A204.1 (cell line): ENCODE measurements around the gene AGTRAP.

Experiments used
- FAIRE-seq: peaks from 2 replicates; lab custom pipeline; 2012; peaks lifted over from hg19 to GRCh38; lab: Jason Lieb, UNC

Gene AGTRAP

DNA sequence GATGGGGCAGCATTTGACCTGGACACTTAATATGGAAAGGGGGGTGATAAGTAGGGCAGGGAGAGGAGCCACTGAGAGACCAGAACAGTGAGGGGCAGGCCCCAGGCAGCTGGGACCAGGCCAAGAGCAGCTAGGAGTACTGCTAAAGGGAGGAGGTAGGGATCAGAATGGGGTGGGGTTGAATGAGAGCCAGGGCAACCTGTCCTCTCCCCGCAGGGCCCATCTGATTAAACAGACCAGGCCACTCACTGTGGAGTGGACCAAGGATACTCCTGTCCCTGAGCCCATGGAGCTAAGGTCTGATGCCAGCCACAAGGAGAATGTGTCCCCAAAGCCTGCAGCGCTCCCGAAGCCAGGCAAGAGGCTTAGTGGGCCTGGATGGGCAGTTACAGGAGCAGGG is 28.2 kb downstream of the AGTRAP start:
- FAIRE-seq: no peak

DNA sequence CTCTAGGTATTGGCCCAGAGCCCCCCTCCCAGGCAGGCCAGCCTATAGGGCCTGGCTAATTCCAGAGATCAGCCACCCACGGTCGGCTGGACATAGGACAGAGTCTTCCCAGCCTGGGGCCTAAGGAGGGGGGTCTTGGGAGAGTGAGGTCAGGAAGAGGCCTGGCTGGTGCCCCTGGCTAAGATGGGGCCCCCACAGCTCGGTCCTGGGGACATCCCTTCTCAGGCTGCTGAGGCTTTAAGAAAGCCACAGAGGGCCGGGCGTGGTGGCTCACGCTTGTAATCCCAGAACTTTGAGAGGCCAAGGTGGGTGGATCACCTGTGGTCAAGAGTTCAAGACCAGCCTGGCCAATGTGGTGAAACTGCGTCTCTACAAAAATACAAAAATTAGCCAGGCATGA is 28.6 kb downstream of the AGTRAP start:
- no peak for FAIRE-seq

DNA sequence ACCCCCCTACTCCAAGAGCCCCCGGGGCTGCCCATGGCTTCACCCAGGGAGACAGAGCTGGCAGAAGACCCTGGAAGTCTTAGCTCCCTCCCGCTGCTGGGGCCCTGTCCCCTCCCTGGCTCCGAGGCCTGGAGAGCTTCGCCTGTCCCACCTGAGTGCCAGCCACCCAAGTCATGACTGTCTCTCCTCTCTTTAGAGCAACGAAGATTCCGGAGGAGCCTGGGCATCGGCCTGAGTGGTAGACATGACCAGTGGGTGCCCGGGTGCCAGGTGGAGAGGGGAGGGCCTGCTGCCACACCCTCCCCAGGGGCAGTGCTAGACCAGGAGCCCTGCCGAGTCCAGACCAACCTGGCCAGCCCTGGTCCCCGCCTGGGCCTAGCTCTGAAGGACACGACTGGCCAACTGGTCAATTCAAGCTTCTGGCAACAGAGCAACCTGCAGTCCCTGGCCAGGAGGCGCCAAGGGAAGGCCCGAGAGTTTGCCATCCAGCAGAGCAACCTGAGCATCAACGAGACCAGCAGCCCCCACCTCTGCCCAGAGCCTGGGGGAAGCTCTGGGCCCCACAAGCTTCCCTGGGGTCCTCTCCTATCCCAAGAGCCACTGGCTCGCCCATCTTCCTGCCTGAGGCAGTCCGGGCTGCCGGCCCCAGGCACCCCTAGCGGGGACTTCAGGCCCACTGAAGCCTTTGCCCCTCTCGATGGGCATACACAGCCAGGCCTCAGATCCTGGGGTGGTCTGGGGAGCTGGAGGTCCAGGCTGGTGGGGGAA is 29.9 kb downstream of the AGTRAP start:
- FAIRE-seq: no peak

DNA sequence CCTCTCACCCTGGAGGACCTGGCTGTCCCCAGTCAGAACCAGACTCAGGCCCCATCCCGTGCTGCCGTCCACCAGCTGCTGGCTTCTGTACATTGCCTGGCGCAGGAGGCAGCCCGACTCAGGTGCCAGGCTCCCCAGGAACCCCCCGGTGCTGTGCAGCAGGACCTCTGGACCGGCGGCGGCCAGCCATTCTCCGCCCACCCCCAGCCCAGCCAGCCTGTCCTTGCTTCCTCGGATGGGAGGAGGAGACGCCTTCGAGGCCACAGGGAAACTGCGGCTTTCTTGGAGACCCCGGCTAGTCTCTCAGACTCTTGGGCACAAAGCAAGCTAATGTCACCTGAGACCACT is 30.5 kb downstream of the AGTRAP start:
- FAIRE-seq: no peak

DNA sequence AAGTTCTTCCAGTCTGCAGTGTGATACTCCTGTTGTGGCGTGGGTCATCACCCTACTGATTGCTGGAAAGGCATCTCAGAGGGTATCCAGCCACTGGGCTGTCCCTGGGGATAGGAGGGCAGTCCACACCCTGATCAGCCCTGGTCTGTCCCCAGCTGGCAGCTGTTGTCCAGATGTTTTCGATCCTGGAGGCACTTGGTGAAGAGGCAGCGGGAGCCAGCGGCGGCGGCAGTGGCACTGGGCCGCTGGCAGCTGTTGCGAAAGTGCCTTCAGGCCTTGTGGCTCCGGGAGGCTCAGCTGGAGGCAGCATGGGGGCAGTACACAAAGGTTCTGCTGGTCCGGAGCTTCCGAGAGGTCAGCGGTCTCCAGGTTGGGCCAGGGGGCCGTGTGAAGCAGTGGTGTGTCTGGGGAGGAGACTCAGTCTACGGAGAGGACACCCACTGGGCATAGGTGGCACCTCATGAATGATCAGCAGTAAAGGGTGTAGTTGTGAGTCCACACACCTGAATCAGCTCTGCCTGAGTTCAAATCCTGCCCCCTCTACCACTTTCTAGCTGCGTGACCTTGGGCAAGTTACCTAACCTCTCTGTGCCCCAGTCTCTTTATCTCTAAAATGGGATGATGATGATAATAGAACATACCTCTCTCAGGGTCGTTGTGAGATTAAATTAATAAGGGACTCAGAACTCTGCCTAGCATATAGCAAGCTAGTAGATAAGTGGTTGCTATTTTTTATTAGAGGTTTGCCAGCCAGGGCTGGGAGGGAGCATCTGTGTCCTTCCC is 32.2 kb downstream of the AGTRAP start:
- FAIRE-seq: no peak

DNA sequence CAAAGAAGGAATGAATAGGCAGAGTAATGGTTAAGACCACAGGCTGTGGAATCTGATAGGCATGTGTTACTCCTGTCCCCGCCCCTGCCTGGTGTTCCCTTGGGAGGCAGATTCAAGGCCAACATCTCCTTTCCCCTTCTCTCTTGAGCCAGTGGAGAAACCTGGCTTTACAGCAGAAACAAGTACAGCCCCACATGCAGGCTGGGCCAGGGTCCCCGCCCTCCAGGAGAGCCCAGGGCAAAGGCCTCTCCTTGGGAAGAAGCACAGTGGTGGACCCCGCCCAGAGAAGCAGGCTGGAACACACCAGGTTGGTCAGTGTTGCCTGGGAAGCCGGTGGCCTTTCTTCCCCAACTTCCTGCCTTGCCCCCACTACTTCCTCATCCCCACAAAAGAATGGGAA is 32.9 kb downstream of the AGTRAP start:
- no peak for FAIRE-seq

DNA sequence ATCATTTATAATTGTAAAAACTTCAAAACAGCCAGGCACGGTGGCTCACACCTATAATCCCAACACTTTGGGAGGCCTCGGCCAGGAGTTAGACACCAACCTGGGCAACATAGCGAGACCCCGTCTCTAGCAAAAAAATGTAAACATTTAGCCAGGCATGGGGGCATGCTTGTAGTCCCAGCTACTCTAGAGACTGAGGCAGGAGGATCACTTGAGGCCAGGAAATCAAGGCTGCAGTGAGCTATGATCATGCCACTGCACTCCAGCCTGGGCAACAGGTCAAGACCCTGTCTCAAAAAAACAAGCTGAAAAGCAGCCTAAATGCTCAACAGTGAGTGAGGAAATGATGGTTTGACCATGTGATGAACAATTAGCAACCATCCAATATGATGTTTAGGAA is 33.3 kb downstream of the AGTRAP start:
- no peak for FAIRE-seq

DNA sequence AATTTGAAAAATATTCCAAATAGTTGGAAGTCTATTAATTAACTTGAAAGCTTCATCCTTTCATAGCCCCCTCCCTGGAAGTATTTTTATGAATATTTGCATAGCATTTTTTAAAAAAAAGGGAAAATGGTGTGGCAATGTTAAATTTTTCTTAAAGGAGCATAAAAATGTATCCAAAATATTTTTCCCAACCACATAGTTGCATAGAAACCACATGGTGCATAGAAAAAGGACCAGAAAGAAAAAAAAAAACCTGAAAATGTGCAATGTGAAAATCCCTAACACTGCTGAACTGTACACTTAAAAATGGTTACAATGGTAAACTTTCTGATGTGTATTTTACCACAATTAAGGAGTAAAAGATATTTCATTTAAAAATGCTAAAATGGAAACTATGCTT is 34.1 kb downstream of the AGTRAP start:
- no peak for FAIRE-seq

DNA sequence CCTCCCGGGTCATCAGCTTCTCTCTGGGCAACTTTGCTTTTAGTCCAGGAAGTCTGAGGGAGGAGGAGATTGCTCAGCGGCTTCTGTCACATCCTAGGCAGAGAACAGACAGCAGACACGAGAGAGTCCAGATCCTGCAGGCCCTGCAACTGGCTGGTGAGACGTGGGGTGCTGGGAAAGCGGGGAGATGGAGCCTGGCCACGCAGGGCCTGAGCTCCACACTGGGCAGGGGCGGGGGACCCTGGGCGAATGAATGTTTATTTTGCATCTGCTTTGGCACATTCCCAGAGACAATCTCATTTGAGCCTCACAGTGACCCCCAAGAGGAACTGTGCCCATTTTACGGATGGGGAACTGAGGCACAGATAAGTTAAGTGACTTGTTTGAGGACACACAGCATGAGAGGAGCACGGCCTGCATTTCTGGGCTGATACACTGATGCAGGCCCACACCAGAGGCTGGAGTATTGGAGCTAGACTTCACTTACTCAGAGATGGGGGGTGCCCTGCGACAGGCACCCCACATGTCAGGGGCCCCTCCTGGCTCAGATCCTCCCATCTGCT is 35.6 kb downstream of the AGTRAP start:
- FAIRE-seq: no peak

DNA sequence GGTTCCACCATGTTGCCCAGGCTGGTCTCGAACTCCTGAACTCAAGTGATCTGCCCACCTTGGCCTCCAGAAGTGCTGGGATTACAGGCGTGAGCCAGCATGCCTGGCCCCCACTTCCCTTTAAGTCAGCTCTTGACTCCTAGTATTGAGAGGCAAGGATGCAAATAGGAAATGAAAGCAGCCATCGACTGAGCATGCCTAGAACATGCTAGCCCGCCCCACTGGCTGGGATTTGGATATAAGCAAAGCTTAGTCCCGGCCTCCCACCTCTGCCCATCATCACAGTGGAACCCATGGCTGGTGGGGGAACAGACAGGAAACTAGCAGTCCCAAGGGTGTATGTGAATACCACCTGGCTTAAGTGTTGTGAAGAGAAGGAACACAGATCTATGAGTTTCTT is 36.5 kb downstream of the AGTRAP start:
- FAIRE-seq: no peak

DNA sequence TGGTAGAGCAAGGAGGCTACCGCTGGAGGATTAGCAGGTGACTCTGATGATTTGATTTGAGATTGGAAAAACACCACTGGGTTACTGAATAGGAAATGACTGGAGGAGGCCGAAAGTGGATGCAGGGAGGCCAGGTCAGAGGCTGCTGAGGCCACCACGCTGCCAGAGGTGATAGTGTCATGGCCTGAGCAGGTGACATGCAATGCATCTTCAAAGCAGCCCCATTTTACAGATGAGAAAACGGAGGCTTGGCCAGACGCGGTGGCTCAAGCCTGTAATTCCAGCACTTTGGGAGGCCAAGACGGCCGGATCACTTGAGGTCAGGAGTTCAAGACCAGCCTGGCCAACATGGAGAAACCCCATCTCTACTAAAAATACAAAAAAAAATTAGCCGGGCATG is 38.8 kb downstream of the AGTRAP start:
- FAIRE-seq: no peak

DNA sequence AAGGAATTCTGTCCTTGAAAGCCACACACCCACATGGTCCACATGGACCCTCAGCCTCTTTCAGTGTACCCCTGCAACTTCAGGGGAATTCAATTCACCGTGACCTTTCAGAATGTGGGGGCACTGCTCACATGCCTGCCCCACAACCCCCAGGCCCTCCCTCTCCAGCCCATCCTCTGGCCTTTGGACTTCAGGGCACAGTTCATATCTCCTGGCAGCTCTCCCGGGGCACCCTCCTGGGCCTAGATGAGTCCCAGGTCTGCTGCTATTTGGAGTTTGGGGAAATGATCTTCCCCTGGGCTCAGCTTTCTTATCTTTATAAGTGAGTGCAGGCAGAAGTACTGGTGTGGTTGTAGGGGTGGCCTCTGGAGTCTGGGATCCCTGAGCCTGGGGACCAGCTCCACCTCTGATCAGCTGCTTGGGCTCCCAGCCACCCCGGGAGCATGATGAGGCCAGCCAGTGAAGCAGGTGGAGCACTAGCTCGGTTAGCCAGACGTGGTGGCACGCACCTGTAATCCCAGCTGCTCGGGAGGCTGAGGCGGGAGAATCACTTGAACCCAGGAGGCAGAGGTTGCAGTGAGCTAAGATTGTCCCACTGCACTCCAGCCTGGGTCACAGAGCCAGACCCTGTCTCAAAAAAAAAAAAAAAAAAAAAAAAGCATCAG is 41.9 kb downstream of the AGTRAP start:
- no peak for FAIRE-seq

DNA sequence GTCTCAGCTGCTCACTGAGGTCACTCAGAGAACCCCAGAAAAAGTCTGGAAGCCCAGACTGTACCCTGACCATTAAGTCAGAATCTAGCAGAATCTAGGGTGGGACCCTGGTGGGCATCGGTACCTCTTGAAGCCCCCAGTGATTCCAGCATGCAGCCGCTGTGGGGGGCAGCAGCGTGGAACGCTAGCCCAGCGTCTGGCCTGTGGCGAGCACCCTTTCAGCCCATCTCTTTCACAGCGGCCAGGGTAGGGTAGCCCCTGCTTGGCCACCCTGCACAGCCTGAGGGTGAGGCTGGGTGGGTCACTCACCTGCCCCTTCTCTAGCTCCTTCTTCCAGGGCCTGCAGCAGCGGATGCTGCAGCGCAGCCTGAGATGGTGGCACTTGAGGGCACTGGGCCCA is 42.4 kb downstream of the AGTRAP start:
- no peak for FAIRE-seq

DNA sequence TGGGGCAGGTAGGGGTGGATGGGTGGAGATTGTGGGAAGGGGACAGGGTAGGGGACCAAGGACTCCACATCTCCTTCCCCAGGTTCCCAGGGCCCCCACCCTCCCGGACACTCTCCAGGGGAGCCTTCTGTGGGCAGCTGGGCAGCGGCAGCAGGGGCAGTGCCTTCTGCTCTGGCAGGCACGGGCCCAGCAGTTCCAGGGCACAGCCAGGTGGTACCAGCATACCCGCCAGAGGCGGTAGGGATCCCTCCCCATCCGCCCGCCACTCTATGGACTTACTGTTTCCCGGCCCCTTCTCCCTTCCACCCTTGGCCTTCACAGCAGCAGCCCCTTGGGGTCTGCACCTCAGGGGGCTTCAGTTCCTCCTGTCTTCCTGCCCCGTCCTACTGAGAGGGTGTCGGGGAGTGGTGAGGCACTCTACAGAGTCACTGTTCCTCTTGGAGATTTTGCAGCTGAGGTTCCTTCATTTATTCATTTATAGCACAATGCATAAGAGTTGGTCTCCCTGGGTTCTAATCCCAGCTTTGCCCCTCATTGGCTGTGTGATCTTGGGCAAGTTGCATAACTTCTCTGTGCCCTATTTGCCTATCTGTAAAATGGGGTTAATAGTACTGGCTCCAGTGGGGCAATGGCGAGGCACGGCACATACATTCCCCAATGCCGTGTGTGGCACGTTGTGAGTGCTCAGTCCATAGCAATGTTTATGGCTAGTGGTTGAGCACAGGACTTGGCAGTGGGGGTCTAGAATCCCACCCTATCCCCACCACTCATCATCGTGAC is 43.1 kb downstream of the AGTRAP start:
- FAIRE-seq: no peak

DNA sequence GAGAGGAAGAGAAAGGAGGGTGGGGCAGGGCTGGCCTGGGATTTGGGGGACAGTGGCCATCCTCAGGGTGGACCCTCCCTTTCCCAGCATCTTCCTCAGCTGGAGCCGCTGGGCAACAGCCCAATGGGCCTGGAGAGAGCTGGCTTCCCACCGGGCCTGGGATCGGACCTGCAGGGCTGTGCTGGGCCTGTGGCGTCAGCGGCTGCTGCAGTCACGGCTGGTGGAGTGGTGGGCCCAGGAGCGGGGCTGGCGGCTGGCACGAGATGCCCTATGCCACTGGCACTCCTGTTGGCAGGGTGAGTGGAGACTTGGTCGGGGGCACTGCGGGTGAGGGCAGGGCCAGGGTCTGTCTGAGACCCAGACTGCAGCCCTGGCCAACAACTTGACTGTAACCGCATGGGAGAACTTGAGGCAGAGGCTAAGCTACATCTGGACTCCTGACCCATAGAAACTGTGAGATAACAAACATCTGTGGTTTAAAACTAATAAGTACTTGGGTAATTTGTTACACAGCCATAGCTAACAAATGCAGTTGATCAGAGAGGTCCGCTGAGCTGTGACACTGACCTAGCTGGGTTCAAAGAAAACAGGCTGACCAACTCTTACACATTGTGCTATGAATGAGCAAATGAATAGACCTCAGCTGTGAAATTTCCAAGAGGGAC is 43.9 kb downstream of the AGTRAP start:
- no peak for FAIRE-seq

DNA sequence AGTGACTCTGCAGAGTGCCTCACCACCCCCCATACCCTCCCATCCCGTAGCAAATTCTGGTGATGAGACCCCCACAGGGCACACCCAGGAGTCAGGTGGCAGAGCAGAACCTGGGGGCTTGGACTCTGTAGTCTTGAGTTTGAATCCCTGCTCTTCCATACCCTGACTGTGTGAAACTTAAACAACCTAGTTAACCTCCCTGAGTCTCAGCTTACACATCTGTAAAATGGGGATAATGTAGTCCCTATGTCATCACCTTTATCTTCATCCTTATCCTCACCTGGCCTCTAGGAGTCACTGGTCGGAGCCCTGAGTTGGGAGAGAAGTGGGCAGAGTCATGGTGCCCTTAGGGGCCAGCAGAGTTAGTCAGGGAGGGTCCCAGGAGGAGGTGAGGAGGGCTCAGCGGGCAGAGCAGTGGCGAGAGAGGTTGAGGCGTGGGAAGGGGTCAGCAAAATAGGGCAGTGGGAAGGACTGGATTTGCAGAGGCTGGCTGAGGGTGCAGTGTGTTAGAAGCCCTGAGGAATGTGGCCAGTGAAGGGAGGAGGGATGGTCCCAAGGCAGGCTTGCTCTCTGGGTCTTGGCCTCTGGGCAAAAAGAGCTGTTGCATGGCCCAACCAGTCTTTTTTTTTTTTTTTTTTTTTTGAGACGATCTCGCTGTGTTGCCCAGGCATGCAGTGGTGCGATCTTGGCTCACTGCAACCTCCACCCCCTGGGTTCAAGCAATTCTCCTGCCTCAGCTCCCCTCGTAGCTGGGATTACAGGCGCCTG is 44.6 kb downstream of the AGTRAP start:
- no peak for FAIRE-seq

DNA sequence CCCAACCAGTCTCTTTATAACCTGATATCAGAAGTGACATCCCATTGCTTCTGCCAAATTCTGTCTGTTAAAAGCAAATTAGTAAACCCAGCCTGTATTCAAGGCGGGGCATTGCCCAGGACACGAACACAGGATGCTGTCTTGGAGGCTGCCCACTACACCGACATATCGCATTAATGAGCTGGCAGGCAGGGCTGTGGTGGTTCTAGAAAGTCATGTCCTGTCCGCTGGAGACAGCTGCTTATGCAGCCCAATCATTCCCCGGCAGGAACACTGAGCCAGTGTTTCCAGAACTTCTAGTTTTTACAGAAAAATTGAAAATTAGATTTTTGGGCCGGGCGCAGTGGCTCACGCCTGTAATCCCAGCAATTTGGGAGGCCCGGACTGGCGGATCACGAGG is 45.4 kb downstream of the AGTRAP start:
- FAIRE-seq: no peak

DNA sequence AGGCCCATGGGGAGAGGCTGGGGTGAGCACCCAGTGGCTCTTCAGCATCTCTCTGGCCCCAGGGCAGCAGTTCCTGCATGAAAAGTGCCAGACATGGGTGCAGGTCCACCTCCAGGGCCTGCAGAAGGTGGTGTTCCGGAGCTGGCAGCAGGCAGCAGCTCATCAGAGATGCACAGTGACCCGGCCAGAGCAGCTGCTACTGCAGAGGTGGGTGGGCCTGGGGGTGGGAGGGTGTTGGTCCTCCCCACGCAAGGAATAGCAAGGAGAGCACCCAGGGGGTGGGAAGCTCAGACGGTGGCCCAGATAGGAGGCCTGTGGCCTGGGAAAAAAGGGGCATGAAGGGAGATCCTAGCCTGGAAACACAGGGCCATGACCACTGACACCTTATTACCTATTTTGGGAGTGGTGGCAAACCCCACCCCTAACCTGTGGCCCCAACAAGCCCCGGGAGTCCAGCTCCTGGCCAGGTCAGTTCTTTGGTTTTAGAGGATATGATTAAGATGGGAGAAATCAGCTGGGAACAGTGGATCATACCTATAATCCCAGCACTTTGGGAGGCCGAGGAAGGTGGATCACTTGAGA is 46.3 kb downstream of the AGTRAP start:
- no peak for FAIRE-seq

DNA sequence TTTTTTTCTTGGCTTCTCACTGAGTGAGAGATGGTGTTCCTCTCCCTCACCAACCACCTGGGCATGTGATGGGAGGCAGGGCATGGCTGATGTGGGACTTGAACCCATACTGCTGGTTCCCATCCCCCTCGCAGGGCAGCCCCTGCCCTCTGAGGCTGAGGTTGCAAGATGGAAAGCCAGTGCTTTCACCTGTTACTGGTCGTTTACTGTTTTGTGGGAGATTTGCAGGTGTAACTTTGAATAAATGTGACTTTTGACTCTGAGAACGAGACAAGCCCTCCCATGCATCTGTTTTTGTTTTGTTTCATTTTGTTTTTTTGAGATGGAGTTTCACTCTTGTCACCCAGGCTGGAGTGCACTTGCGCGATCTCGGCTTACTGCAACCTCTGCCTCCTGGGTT is 47.6 kb downstream of the AGTRAP start:
- FAIRE-seq: no peak

DNA sequence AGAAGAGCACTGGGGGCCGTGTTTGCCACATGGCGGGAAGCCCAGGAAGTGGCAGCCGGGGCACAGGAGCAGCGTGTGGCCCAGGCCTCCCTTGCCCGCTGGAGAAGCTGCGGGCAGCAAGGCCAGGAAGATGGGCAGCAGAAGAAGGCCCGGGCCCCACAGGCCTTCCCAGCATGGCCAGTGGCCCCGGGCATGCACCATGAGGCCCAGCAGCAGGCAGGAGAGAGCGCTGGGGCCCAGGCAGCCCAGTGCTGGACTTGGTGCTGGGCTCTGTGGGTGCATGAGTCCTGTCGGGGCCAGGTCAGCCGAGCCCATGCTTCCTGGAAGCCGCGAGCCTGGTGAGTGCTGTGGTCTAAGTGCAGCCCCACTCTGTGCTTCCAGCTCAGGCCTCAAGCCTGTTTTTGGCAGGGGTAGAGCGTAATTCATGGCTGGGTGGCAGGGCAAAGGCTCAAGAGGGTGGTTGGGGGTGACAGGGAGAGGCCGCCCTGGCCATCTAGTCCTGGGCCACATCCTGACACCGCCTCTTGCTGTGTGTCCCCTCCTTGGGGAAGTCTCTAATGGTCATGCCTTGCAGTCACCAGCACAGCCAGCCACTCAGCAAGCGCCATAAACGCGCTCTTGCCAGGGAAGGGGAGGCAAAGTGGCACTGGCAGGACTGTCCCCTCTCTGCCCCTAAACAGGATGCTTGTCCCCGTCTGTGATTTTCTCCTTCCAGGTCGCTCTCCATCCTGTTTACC is 48.5 kb downstream of the AGTRAP start:
- no peak for FAIRE-seq
